ENCODE measurements around the gene PTBP3. TPM values are rescaled to one million over a fixed set of nuclear protein-coding genes. Genes with fewer than 3 reads are reported as not detected.
A peak's percentile ranks its signal among the peaks of the same experiment; 100 is the strongest.

Gene PTBP3
- total and polyA plus RNA-seq, 2 of the 13 experiments (the other 11 are each of a cell fraction or from before 2014, with no cell fraction given) = 52.8 to 61.1 TPM

- no TSS peak for BruUV-seq (replicated peaks)
- DNase-seq (ENCODE audit: low spot score) = peak; percentile 49
- no peaks in the 10 kb centered on the region for H3K79me2 ChIP-seq (ENCODE audit: insufficient read depth, low read length)
- peak overlapping the region; percentile 20; the same call in 1 of the 2 replicates for H3K9ac ChIP-seq (ENCODE audit: insufficient read depth, low read depth, low read length)
- no peaks in the 10 kb centered on the region for H3K9me3 ChIP-seq (ENCODE audit: low read length)
- peak overlapping the region; percentile 54 for H3K4me2 ChIP-seq (ENCODE audit: low read depth, low read length)
- in situ Hi-C loops (cut with HindIII; ENCODE audit: extremely low pct_ligation_motif_present, low pct_unique_long_range_greater_than_20kb) (no loop called here), intact Hi-C loops (cut with micrococcal nuclease; ENCODE audit: unreplicated experiment) (no loop called here)
- H3K4me1 ChIP-seq (ENCODE audit: insufficient read depth, low read length) = peaks cover 56% of the 10 kb centered on the region
- 68% methylated on average over 19 of the region's 19 CpGs for WGBS (ENCODE audit: low lambda C conversion rate)
- POLR2A ChIA-PET = interaction anchor here (1.4 kb wide), 1 partner anchor 12 kb away, joined by 3 read pairs; no protein-coding TSS in a partner anchor
- H2AFZ ChIP-seq (ENCODE audit: low read length) = no peak overlapping the region
- H4K20me1 ChIP-seq (ENCODE audit: insufficient read depth, low read length) = no peaks in the 10 kb centered on the region
- CTCF ChIA-PET (ENCODE audit: low intra/inter-chr PET ratio, low total read pairs) = no interaction called here
- H3K36me3 ChIP-seq (replicated peaks in 1 of 2; ENCODE audit: control insufficient read depth in 1 of 2, insufficient read depth in 2 of 2, low read length in 2 of 2) = no peaks in the 10 kb centered on the region
- H3K27me3 ChIP-seq (ENCODE audit: control insufficient read depth in 1 of 2, insufficient read depth in 2 of 2, low read length in 2 of 2) = no peaks in the 10 kb centered on the region
- peak overlapping the region; percentile 37 for H3K27ac ChIP-seq (ENCODE audit: extremely low read length, insufficient read depth, low read length)
- peak overlapping the region in 2 of 3 experiments; percentile 13 to 32; a peak in 4 of 6 replicates for H3K4me3 ChIP-seq (replicated peaks in 1 of 3; ENCODE audit: insufficient read depth in 1 of 3, low read depth in 2 of 3, low read length in 3 of 3)
- no peak; the same call in 2 of the 3 replicates for ATAC-seq
- no peak for FAIRE-seq
- TF ChIP-seq ZNF687 (CRISPR knock-in tag; IDR thresholded peaks at IDR 0.05) (peak; percentile 19; the same call in 1 of the 2 replicates), SOX13 (IDR thresholded peaks at IDR 0.05) (no peak), SOX13 (CRISPR knock-in tag; conservative IDR thresholded peaks at IDR 0.05 in 1 of 2, IDR thresholded peaks at IDR 0.05 in 1 of 2) (0 out of 4 replicates have a peak, but pooled peaks of 1 of the 2 experiments have one; percentile 6), ZNF773 (CRISPR knock-in tag; IDR thresholded peaks at IDR 0.05; ENCODE audit: borderline replicate concordance) (no peak), POLR2G (IDR thresholded peaks at IDR 0.05; ENCODE audit: low read depth, low read length) (peak; percentile 27; the same call in 1 of the 2 replicates), CBX5 (CRISPR knock-in tag; IDR thresholded peaks at IDR 0.05; ENCODE audit: borderline replicate concordance) (no peak), ZNF644 (CRISPR knock-in tag; IDR thresholded peaks at IDR 0.05; ENCODE audit: low read depth) (peak; percentile 79; the same call in 1 of the 2 replicates), MNT (IDR thresholded peaks at IDR 0.05) (0 out of 2 replicates have a peak, but pooled peaks have one; percentile 29), ZNF879 (CRISPR knock-in tag; IDR thresholded peaks at IDR 0.05) (no peak), YY1 (IDR thresholded peaks at IDR 0.05; ENCODE audit: insufficient read depth, insufficient replicate concordance, low read depth, low read length) (peak; percentile 33), ZNF142 (CRISPR knock-in tag; IDR thresholded peaks at IDR 0.05) (no peak)
These were observed 15.0 kb upstream of the PTBP3 start for GRCh38 chr9:112348257-112349007.
